HL-60/S4 treated with phorbol 12-myristate 13-acetate at 8.2 ng/mL for 4 days and 3 days (cell line): ENCODE measurements around the gene ALDH1B1.

ENCODE experiments used
- in situ Hi-C: fragments of 300-500 bp; cut with MboI; formaldehyde crosslinking; loops from 2 replicates; pipeline ENCODE4 v1.15.0; 2022; ENCODE audit warnings: low sequenced_read_pairs

The ALDH1B1 gene

GRCh38 chr9:38392235-38393127 is at the start of gene ALDH1B1:
Gene ALDH1B1, plus strand, starts transcription at chr9:38392702. Its CDS starts 3,047 bp downstream, at chr9:38395749.
- in situ Hi-C loops, result no loop called here

DNA sequence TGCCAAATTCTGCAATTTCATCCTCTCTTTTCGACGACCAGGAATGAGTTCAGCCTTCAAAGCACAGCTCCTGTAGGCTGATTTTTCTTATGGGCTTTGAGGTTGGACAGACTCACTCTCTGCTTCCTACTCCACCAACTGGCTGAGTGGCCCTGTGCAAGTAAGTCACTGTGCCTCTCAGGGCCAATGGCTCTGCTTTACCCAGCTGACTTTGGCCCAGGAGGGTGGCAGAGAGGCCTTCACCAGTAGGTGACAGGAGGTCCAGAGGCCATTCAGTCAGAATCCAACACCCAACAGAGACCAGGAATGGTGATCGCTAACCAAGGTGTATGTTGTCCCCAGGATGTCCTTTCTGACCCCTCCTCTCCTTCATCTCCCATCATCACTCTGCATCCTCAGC is 49.5 kb upstream of the ALDH1B1 start:
- in situ Hi-C loops, result no loop called here

- in situ Hi-C loops, result no loop called here
Observed at GRCh38 chr9:38343552-38343951, 49.0 kb upstream of the ALDH1B1 start.

GRCh38 chr9:38344566-38345324 is 47.8 kb upstream of the ALDH1B1 start:
- in situ Hi-C loops, result no loop called here

- in situ Hi-C loops, result no loop called here
Observed at GRCh38 chr9:38345851-38346755, 46.4 kb upstream of the ALDH1B1 start.

DNA sequence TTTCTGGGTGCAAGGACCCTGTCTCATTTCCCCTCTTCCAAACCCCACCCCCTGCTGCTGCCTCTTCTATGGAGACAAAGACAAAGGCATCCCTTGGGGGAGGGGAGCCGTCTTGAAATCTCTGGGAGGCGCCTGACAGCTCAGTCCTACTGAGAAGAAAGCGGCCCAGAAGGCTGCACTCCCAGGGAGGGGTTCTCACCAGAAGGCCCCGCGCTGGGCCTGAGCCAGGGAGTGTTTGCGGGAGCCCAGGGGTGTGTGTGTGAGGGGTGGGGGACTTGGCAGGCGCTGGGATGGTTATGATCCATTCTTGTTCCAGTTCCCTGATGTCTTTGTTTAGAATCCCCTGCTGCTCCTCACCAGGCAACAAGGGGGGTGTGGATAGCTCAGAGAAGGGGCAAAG is 45.7 kb upstream of the ALDH1B1 start:
- in situ Hi-C loops, result no loop called here

DNA sequence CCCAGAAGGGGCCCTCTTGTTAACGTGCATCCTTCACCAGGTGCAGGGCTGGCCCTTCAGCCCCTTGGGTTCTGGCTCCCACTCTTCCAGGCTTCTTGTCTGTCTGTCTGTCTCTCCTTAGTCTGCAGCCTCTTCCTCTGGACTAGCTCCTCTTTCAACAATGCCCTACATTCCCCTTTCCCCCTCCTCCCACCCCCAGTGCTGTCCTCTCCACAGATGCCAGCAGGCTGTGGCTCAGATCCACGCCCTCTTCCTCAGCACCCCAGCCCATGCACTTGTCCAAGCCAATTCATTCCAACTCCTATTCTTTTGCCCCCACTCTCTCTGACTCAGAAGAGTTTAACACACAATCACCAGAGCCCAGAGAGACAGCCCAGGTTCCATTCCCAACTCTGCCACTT is 45.2 kb upstream of the ALDH1B1 start:
- in situ Hi-C loops, result no loop called here

DNA sequence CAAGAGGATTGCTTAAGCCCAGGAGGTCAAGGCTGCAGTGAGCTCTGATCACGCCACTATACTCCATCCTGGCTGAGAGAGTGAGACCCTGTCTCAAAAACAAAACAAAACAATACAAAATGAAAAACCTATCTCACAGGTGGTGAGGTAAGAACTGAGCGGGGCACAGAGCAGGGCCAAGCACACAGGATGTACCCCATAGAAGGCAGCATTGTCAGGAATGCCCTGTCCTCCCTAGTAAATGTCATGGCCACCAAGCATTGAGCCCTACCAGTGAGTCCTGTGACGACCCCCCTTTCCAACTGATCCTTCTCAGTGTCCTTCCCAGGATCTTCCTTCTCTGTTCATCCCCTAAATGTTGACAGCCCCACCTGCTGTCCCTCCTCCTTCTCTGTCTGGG is 44.6 kb upstream of the ALDH1B1 start:
- in situ Hi-C loops, result no loop called here

DNA sequence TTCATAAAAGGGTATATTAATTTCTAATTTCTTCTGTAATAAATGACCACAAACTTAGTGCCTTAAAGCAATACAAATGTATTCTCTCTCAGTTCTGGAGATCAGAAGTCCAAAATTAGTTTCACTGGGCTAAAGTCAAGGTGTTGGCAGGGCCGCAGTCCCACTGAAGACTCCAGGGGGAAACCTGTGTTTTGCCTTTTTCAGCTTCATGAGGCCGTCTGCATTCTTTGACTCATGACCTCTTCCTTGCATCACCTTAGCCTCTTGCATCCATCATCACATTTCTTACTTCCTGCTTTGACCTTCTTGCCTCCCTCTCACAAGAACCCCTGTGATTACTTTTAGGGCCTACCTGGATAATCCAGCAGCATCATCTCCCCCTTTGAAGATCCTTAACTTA is 42.0 kb upstream of the ALDH1B1 start:
- in situ Hi-C loops, result loop anchor here (25.0 kb wide), 5 partner anchors 213 to 888 kb away; partner anchors contain the start of genes FBXO10, TOMM5 and ZBTB5

- in situ Hi-C loops, result loop anchor here (25.0 kb wide), 5 partner anchors 215 to 890 kb away; partner anchors contain the start of genes FBXO10, TOMM5 and ZBTB5
Observed at GRCh38 chr9:38352530-38353328, 39.8 kb upstream of the ALDH1B1 start.

GRCh38 chr9:38355115-38355514 is 37.4 kb upstream of the ALDH1B1 start:
- in situ Hi-C loops, result loop anchor here (25.0 kb wide), 5 partner anchors 218 to 893 kb away; partner anchors contain the start of genes FBXO10, TOMM5 and ZBTB5

- in situ Hi-C loops, result loop anchor here (25.0 kb wide), 5 partner anchors 218 to 893 kb away; partner anchors contain the start of genes FBXO10, TOMM5 and ZBTB5
Observed at GRCh38 chr9:38355517-38356120, 36.9 kb upstream of the ALDH1B1 start.

DNA sequence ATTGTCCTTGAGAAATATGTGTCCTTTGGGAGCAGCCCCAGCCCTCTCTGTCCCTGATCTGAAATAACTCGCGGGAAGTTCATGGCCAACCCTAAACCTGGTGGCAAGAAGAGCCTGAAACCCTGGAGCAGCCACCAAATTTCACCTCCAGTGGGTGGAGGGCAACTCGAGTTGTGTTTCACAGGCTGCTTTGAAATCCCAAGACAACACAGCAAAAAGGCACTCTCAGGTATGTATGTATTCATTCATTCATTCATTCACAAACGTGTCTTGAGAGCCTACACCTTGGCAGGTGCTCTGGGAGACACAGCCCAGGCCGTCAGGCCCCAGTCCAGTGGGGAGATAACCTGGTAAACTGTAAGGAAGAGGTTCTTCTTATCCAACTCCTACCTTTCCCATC is 35.7 kb upstream of the ALDH1B1 start:
- in situ Hi-C loops, result loop anchor here (25.0 kb wide), 5 partner anchors 220 to 895 kb away; partner anchors contain the start of genes FBXO10, TOMM5 and ZBTB5

DNA sequence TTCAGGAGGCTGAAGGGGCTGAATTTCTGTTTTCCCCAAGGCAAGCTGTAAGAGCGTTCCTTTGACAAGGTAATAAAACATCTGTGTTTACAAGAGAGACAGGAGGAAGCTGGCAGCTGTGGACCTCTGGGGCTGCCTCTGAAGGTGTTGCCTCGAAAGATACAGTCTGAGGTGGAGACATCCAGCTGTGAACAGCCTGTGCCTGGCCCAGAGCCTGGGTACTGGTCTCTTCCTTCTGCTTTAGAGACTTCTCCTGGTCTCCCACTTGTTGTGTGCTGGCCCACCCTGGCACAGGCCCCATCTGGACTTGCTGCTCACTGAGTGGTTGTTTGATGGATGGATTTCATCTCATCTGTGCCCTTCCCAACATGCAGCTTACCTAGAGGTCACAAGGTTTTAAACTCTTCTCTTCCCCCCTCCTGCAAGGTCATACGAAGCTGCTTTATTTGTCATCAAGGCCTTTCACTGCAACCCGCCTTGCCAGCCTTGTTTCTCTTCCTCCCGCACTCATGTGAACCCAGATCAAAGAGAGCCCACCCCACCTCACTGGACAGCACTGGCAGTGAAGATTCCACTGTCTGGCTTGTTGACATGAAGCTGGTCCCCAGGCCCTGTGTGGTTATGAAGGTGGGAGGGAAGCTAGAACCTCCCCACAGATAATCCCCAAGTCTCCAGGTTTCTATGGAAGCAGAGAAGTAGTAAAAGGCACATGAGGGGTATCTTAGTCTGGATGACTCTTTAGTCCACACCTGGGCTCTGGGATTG is 35.0 kb upstream of the ALDH1B1 start:
- in situ Hi-C loops, result loop anchor here (25.0 kb wide), 5 partner anchors 220 to 895 kb away; partner anchors contain the start of genes FBXO10, TOMM5 and ZBTB5

DNA sequence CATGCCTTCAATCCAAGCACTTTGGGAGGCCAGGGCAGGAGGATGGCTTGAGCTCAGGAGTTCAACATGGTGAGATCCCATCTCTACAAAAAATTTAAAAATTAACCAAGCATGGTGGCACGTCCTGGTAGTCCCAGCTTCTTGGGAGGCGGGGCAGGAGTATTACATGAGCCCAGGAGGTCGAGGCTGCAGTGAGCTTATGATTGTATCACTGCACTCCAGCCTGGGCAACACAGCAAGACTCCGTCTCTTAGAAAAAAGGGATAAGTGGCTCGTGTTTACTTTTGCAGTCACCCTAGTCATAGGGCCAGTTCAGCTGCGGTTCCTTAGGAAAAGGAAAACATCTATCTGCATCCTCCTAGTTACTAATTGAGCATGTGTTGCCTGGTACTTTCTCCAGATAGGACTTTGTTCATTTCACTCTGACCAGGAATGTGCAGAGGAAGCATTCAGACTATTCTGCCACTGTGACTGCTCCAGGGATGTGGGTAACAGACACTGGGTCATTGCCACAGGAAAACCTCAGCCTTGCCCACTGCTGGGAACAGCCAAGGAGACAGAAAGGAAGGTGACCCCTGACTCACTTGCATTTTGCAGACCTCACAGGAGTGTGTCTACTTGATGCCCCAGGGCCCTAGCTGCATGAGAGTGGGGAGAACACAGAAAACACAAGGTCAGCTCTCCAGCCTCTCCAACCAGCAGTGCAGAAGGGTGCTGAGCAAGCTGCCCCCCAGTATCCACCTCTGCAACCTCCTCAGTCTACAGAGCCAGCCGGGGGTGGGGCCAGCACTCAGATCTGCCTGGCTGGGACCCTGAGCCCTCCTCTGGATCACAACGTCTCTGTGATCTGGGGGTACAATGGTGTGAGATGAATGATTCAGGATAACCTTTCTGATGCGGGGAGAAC is 33.9 kb upstream of the ALDH1B1 start:
- in situ Hi-C loops, result loop anchor here (25.0 kb wide), 5 partner anchors 221 to 896 kb away; partner anchors contain the start of genes FBXO10, TOMM5 and ZBTB5

- in situ Hi-C loops, result loop anchor here (25.0 kb wide), 5 partner anchors 222 to 897 kb away; partner anchors contain the start of genes FBXO10, TOMM5 and ZBTB5
Observed at GRCh38 chr9:38359297-38359653, 33.2 kb upstream of the ALDH1B1 start.
